GM19023 (cell line): Measurements from ENCODE around the gene SKIL.

Experiments
- ATAC-seq: cut with Tn5 transposase; IDR thresholded peaks from one replicate; pipeline ENCODE4 v1.9.1; 2021; ENCODE audit warnings: mild to moderate bottlenecking, moderate library complexity; ENCODE audit not compliant: unreplicated experiment

The SKIL gene

DNA sequence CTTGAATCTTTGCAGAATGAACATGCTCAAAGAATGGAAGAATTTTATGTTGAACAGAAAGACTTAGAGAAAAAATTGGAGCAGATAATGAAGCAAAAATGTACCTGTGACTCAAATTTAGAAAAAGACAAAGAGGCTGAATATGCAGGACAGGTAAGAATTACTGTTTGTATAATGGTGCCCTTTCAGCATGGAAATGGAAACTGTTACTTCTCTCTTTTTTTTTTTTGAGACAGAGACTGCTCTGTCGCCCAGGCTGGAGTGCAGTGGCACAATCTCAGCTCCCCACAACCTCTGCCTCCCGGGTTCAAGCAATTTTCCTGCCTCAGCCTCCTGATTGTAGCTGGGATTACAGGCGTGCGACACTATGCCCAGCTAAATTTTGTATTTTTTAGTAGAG is 33.6 kb downstream of the SKIL start:
- ATAC-seq = no peak

DNA sequence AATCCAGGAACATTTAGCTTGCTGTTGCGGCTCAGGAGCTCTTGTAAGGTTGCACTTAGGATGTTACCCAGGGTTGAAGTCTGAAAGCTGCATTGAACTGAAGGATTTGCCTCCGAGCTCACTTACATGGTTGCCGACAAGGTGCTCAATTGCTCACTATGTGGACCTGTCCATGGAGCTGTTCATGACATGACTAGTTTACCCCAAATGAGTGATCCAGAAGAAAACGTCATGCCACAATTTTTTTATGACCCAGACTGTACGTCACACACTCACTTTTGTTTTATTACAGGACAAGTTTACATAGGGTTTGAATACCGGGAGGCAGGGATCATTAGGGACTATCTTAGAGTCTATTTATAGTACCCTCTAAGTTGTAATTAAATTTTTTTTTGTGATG is 40.2 kb downstream of the SKIL start:
- no peak for ATAC-seq

DNA sequence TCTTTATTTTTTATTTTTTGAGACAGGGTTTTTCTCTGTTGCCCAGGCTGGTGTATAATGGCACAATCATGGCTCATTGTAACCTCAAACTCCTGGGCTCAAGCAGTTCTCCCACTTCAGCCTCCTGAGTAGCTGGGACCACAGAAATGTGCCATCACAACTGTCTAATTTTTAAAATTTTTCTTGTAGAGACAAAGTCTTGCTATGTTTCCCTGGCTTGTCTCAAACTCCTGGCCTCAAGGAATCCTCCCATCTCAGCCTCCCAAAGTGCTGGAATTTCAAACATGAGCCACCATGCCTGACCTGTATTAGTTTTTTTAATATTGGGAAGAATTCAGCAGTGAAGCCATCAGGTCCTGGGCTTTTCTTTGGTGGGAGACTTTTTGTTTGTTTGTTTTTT is 47.6 kb downstream of the SKIL start:
- no peak for ATAC-seq

DNA sequence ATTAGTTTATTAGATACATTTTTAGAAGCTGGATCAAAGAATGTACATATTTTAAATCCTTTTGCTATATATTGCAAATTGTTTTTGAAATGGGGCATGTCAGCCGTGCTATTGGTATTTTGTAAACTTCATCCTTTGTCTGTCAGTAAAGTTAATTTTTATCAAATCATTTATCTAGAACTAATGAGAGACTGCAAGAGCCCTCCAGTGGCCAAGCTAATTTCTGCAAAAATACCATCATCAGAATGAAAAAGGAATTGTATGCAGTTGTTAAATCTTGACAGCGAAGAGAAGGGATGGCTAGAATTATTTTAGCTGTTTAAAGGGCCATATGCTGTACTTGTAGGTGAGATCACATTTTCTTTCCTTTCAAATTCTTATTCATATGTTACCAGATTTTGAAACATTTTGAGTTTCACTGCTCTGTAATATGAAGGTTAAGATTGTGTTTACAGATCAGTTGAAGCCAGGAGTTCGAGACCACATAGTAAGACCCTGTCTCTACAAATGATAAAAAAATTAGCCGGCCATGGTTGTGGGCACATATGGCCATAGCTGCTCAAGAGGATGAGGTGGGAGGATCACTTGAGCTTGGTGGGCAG is 53.0 kb downstream of the SKIL start:
- ATAC-seq = no peak

DNA sequence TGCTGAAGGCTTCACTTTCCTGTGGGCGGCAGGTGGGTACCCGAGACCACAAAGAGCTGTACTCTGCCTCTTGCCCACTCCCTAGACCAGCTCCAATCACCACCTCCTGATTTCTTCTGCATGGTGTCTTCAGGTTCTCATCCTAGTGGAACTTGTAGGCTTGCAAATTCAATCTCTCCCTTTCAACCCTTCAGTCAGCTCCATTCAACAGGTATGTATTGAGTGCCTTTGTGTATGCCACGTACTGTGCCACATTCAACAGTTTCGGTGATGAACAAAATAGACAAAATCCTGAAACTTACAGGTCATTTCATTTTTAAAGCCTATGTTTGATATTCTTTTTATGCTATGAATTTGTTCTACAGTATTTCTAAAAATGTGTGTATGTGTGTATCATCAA is 55.8 kb downstream of the SKIL start:
- no peak for ATAC-seq

DNA sequence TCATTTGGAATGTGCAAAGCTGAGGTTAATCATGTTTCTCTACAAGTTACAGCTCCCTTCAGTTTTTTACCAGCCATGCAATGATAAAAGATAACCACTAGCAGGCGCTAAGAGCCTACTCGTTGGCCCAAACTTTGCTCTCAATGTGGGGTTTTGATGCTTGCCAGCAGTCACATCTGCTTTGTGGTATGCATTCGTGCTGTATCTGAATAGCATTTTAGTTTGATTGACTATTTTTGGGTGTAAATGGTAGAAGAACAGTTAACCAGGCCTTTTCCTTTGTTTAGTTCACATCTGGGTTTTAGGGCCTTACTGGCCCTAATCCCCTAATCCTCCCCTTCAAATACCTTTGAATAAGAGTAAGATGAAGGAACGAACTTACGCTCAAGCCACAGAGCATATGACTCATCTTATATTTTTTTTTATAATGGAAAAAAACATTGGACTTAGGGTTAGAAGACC is 56.7 kb downstream of the SKIL start:
- peak; percentile 65 for ATAC-seq

DNA sequence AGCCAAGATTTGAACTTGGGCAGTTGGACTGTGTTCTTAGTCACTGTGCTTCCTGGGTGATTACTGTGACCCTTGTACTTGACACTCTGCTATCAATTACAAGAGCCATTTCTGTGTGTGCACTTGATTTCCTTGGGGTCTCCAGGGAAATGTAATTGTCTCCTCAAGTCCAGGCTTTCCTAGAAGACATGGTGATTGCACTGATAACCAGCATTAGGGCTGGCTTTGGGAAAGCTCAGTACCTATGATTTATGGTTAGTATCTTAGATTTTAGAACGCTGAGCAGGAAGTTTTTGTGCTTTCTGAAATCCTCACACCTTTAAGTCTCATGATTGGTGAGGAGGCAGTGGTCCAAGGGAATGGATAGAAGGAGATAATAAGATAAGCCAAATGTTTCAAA is 59.6 kb downstream of the SKIL start:
- ATAC-seq = no peak

DNA sequence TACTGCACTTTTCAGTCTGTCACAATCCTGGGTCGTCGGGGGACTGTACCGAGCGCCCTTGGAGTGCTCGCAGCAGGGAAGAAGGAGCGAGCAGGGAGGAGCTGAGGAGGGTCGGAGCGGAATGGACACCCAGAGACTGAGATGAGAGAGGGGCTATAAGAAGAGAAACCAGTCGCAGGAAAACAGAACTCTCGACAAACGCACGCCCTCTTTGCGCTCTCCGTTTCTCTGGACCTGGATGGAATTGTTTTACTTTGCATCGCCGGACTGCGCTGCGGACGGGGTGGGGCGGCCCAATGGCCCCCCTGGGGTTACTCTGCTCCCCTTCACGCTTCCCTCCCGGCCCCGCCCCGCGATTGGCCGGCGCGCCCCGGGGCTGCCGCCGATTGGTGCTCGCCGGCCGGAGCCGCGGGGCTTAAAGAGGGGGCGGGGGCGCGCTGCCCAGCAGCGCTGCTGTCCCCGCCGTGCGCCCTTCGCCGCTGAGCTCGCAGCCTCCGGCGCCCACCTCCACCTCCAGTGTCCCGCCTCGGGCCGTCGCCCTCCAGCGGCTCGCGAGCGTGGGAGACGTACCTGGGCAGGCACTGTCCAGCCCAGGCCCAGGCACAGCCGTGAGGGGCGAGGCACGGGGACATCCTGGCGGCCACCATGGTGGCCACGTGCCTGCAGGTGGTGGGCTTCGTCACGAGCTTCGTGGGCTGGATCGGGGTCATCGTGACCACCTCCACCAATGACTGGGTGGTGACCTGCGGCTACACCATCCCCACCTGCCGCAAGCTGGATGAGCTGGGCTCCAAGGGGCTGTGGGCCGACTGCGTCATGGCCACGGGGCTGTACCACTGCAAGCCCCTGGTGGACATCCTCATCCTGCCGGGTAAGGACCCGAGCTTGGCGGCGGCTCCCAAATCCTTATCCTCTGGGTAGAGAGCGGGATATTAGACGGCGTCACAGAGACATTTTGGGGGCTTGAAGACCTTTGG is 61.2 kb downstream of the SKIL start, which contains the start of gene CLDN11:
Gene CLDN11 (plus strand): TSS at position 447 of the 977 bp plus-strand sequence. CDS start 199 bp downstream, at position 646.
- no peak for ATAC-seq

DNA sequence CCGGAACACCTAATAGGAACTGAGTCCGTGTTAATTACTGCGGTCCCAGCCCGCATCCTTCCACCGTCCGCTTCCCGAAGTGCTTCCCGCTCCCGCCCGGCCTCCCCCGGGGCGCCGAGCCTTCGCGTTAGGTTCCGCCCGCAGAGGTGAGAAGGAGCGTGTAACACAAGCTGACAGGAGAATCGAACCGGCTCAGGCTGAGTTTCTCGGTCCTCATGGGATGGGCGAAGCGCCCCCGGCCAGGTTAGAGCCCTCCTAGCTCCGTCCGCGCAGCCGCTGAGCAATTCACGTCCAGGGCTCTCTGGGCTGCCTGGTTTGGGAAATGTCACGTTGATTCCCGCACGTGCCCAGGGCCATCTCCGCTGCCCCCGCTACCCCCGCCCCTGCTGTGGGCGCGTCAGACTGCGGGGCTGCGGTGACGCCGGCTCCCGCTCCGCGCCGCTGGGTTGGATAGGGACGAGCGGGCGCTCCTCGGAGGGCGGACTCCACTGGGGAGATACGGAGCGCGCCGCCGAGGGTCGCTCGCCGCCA is 62.1 kb downstream of the SKIL start:
- ATAC-seq = no peak

DNA sequence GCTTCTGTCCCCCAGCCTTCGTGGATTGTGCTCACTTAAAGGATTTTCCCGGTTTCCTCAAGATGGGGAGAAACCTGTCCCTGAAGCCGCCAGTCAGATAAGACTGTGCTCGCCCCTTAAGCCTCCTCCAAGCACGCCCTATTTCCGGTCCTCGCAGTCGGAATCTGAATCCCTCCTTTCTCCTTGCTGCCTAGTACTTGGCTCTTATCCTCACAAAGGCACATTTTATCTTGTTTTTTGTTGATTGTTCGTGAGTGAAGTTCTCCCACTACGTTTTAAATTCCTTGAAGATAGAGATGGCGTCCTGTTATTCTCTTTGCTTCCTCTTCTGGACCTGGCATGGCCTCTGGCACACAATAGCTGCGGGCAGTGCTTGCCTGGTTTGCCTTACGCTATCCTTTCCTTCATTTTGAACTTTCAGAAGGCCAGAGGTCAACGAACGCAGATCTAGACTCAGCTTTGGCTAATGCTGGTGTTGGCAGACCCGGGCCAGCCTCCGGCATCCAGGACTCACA is 62.8 kb downstream of the SKIL start:
- no peak for ATAC-seq

DNA sequence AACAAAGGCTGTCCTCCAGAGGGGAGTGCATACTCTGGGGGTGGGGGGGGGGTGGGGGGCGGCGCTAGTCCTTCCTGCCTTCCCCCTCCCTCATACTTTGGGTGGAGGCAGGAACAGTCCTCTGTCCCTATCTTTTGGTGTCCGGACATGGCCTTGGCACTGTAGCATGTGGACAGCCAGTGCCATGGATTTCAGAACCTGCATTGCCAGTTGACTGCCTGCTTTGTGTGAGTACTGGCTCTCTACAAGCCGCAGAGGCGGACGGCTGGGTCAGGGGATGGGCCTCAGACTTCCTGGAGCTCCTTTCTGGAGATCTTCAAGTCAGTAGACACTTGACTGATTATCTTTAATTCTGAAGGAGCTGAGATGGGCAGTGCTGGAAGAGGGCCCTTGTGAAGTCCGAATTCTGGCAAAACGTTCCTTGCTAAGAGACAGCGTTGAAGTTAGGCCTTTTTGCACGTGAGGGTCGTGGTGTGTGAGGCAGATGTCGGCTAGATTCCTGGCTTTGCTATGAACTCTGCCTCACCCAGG is 63.7 kb downstream of the SKIL start:
- no peak for ATAC-seq

DNA sequence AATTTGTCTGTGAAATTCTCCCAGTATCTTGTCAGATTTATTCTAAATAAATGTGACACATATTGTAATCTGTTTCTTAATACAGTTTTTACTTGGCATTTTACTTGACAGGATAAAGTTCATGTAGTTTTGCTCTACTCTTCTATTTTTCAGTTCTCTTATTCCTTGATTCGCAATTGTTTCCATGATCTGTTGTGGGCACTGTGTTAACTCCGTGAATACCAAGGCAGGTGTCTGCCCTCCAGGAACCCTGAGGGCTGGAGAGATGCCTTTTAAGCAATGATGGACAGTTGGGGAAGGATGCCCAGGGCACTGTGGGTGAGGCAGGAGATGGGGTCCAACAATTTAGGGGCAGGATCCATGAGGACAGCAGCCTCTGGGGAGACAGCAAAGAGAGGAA is 64.2 kb downstream of the SKIL start:
- ATAC-seq = no peak

DNA sequence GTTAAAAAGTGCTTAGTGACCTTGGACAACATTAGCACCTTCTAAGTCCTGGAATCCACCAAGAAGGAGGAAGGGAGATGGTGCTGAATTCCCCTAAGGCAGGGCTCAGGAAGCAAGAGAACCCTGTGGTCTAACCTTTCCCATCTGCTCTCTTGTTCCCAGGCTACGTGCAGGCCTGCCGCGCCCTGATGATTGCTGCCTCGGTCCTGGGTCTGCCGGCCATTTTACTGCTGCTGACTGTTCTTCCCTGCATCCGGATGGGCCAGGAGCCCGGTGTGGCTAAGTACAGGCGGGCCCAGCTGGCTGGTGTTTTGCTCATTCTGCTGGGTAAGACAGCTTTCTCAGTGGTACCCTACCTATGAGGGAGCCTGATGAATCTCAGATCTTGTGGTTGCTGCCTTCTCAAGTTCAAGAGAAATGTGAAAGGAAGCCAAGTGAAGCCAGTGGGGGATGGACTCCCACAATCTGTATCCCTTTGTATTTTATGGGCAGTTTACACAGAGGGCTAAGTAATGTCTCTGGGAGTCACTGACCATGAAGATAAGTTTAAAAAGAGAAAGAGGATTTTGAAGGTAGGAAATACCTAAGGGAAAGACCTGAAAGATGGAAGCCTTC is 65.6 kb downstream of the SKIL start:
- no peak for ATAC-seq

DNA sequence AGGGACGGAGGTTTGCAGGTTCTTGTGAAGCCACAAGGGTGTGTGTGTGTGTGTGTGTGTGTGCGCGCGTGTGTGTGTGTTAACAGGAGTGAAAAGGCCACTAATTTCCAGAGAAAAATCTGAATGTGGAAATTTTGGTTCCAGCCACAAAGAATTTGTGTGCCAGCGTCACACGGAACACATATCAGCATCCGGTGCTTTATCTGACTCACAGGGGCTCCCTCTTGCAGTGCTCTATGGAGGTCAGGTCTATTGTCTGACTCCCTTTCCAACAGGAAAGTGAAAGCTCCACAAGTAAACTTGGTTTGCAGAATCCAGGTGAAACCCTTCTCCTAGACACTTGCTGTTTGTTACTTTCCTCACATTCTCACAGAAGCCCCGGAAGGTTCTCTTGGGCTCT is 67.4 kb downstream of the SKIL start:
- no peak for ATAC-seq

DNA sequence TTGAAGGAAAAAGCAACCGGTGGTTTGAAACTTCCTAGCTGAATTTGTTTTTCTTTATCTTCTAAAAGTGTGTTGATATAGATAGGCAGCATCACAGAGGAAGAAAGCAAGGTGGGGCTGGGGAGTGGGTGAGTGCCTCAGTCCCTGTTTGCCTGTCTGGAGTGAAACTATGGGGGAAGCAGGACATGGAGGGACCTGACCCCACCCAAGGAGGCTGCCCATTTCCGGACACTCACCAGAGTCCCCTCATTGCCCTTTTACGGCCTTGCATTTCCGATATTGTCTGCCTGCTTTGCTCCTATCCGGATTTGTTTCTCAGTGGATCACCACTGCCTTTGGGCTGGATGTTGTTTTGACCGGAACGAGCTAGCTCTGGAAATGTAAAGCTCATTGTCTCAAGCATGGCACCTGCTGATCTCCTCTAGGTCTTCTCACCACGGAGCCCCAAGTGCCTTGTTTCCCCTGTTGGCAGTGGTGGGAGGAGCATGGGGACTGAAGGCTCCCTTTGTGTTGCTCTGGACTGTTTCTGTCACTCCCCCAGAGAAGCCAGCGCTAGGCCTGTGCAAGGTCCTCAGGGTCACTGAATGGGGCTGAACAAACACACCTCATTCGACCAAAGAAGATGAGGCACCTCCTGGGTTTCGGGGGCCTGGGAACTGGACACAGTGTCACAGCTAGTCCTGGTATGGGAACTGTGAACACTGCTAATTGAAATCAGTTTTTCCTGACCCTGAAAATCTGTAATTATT is 68.2 kb downstream of the SKIL start:
- ATAC-seq = no peak

DNA sequence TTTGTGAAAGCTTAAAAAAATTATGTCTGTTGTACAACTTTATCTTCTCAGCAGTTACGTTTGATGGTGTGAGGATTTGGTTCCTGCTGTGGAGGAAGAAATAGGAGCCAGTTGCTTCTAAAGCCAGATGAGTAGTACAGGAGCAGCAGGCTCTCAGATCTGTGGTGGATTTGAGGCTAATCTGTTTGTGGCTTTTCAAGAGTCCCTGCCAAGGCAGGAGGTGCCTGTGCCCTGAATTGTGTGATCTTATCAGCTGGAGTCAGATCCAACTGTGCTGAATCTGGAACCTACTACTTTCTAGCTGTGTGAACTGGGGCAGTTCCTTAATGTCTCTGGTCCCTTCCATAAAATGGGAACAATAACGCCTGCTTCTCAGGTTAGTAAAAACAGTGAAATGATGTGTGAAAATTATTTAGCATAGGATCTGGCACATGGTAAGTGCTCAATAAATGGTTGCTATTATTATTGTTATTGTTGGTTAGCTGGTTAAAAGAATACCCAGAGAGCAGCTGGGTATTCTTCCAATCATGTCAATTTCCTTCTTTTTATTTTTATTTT is 68.8 kb downstream of the SKIL start:
- no peak for ATAC-seq

DNA sequence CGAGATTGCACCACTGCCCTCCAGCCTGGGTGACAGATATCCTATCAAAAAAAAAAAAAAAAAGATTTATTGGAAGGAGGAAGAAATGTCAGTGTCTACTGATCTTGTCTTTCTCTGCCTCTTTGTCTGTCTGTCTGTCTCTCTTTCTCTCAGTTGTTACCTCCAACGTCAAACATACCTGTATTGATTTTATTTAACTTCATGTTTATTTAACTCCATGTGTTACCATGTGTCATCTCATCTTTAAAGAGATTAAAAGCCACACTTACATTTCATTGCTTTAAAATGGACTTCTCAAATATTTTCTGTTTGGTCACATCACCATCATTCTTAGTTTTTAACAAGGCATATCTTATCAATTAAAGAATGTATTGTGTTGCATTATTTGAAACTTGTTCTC is 70.6 kb downstream of the SKIL start:
- no peak for ATAC-seq

DNA sequence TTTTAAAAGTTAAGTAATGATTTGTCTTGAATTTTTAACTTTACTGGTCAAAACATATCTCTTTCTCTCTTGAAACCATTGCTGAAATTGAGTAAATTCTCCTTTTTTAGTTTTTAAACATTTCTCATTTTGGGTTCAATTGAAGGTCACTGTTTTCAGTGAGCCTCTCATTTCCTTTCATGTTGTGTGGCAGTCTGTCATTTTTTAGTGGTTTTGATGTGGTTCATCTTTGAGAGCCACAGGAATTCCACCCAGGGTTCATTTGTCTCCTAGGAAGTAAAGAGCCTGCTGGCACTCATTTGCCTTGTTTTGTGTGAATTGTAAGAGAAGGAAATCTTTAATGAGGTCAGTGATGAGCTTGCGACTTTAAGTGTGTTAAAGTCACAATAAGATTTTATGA is 71.5 kb downstream of the SKIL start:
- ATAC-seq = no peak

DNA sequence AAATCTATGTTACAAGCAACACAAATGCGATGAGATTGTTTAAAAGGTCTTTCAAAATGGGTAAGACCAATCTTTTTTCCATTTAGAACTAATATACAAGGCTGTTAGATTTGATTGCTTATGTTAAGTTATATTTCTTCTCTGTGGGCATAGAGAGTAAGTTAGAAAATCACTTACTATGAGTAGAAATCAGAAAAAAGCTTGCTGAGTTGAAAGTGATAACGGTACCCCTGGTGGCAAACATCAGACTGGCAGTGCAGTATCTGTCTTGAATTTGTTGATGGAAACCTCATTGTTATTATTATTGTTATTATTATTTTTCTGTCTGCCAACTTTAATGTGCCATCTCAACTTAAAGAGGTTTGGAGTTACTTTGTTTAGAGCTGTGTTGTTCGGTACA is 73.5 kb downstream of the SKIL start:
- no peak for ATAC-seq

DNA sequence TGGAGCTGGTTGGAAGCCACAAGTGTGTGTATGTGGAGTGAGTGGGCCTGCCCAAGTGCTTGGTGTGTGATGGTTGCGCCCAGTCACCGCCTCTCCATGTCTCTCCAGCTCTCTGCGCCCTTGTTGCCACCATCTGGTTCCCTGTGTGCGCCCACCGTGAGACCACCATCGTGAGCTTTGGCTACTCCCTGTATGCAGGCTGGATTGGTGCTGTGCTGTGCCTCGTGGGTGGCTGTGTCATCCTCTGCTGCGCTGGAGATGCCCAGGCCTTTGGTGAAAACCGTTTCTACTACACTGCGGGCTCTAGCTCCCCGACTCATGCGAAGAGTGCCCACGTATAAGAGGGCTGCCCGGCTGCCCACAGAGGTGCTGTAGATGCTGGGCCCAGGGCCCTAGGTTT is 74.9 kb downstream of the SKIL start:
- no peak for ATAC-seq
